ENCODE data around the gene MARCHF3. TPM values are rescaled to one million over a fixed set of nuclear protein-coding genes. Genes with fewer than 3 reads are reported as not detected.
"Not testable (repeated sequence)": the region's sequence is repeated elsewhere in the genome, so short reads cannot be mapped to it uniquely, and the experiment has no call there.

Gene MARCHF3
- total RNA-seq, 4 donors from 2014 or later: 3.0 to 14.5 (median 4.6) TPM

GRCh38 chr5:126854526-126855110 lies 175.7 kb downstream of the MARCHF3 start:
- no peak for TF ChIP-seq POLR2A (IDR thresholded peaks at IDR 0.05)
- TF ChIP-seq CTCF (IDR thresholded peaks at IDR 0.05): no peak
- H3K27ac ChIP-seq: no peak overlapping the region
- H3K4me3 ChIP-seq (replicated peaks in 1 of 3): no peak overlapping the region
- intact Hi-C loops (cut with DNase I): no loop called here
- peaks cover 4 to 22% of the 10 kb centered on the region in 2 donors for H3K4me1 ChIP-seq
- WGBS, 2 donors: 98% methylated on average over 11 to 13 of the region's 35 CpGs
- no peaks in the 10 kb centered on the region for H3K9me3 ChIP-seq
- no peaks in the 10 kb centered on the region for H3K27me3 ChIP-seq
- H3K36me3 ChIP-seq: no peaks in the 10 kb centered on the region
- no peak for DNase-seq

GRCh38 chr5:126853541-126854307 lies 176.6 kb downstream of the MARCHF3 start:
- H3K9me3 ChIP-seq; DNase-seq; H3K27ac ChIP-seq; H3K27me3 ChIP-seq; intact Hi-C loops (cut with DNase I); H3K4me3 ChIP-seq (replicated peaks in 1 of 3); H3K36me3 ChIP-seq: not testable (repeated sequence)
- 85 to 94% methylated on average over 27 of the region's 27 CpGs for WGBS, 2 donors
- H3K4me1 ChIP-seq: peaks cover 4 to 22% of the 10 kb centered on the region in 2 donors

GRCh38 chr5:126852841-126853271 lies 177.5 kb downstream of the MARCHF3 start:
- no peak for DNase-seq
- no peak for TF ChIP-seq CTCF (IDR thresholded peaks at IDR 0.05)
- TF ChIP-seq POLR2A (IDR thresholded peaks at IDR 0.05): no peak
- no peaks in the 10 kb centered on the region for H3K36me3 ChIP-seq
- intact Hi-C loops (cut with DNase I): no loop called here
- H3K4me3 ChIP-seq (replicated peaks in 1 of 3): no peak overlapping the region
- no peaks in the 10 kb centered on the region for H3K27me3 ChIP-seq
- no peaks in the 10 kb centered on the region for H3K9me3 ChIP-seq
- no peak overlapping the region for H3K27ac ChIP-seq
- WGBS, 2 donors: 60 to 66% methylated on average over 7 of the region's 7 CpGs
- peaks cover 4 to 25% of the 10 kb centered on the region in 2 donors for H3K4me1 ChIP-seq

- H3K9me3 ChIP-seq: no peaks in the 10 kb centered on the region
- WGBS, 2 donors: 14 to 24% methylated on average over 4 of the region's 4 CpGs
- H3K36me3 ChIP-seq: no peaks in the 10 kb centered on the region
- H3K27ac ChIP-seq: peak overlapping the region in 2 of 3 donors; percentile 41 to 61
- TF ChIP-seq POLR2A (IDR thresholded peaks at IDR 0.05) (no peak), CTCF (IDR thresholded peaks at IDR 0.05) (no peak)
- no peak overlapping the region for H3K4me3 ChIP-seq (replicated peaks in 1 of 3)
- H3K27me3 ChIP-seq: no peaks in the 10 kb centered on the region
- peaks cover 4 to 25% of the 10 kb centered on the region in 2 donors for H3K4me1 ChIP-seq
- intact Hi-C loops (cut with DNase I): no loop called here
- DNase-seq: no peak
Measured at GRCh38 chr5:126852091-126852571, 178.2 kb downstream of the MARCHF3 start.

- peaks cover 4 to 25% of the 10 kb centered on the region in 2 donors for H3K4me1 ChIP-seq
- DNase-seq: no peak
- H3K4me3 ChIP-seq (replicated peaks in 1 of 3): no peak overlapping the region
- H3K27ac ChIP-seq: peak overlapping the region in 2 of 3 donors; percentile 41 to 61
- no peaks in the 10 kb centered on the region for H3K36me3 ChIP-seq
- H3K27me3 ChIP-seq: no peaks in the 10 kb centered on the region
- H3K9me3 ChIP-seq: no peaks in the 10 kb centered on the region
- TF ChIP-seq CTCF (IDR thresholded peaks at IDR 0.05) (no peak), POLR2A (IDR thresholded peaks at IDR 0.05) (no peak)
- WGBS, 2 donors: 63 to 72% methylated on average over 14 of the region's 14 CpGs
- intact Hi-C loops (cut with DNase I): no loop called here
Measured at GRCh38 chr5:126851501-126852011, 178.8 kb downstream of the MARCHF3 start.
